GM18951 (cell line): ENCODE results near the gene EOLA1.
A peak's percentile ranks its signal among the peaks of the same experiment; 100 is the strongest.
"Not testable (repeated sequence)": the region's sequence is repeated elsewhere in the genome, so short reads cannot be mapped to it uniquely, and the experiment has no call there.

Experiments
- POLR2A ChIP-seq: IDR thresholded peaks from 4 replicates; pipeline ENCODE4 v1.6.1; 2011; ENCODE audit warnings: mild to moderate bottlenecking; ENCODE audit not compliant: insufficient read length, insufficient read depth; ENCODE audit errors: extremely low read depth
- in situ Hi-C: fragments of 300-500 bp; cut with MboI; formaldehyde crosslinking; loops from one replicate; pipeline ENCODE4 v1.12.0; 2022; ENCODE audit warnings: low sequenced_read_pairs, mixed read lengths, inconsistent platforms; ENCODE audit not compliant: unreplicated experiment

Gene EOLA1

DNA sequence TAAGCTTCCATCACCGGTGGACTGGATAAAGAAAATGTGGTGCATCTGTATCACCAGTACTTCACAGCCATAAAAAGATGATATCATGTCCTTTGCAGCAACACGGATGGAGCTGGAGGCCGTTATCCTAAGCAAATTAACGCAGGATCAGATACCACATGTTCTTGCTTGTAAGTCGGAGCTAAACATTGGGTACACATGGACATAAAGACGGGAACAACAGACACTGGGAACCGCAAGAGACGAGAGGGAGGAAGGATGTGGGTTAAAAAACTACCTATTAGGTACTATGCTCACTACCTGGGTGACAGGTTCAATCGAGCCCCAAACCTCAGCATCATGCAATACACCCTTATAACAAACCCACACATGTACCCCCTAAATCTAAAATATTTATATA, 19.4 kb upstream of the EOLA1 start:
- in situ Hi-C loops, result no loop called here
- no peak for TF ChIP-seq POLR2A

DNA sequence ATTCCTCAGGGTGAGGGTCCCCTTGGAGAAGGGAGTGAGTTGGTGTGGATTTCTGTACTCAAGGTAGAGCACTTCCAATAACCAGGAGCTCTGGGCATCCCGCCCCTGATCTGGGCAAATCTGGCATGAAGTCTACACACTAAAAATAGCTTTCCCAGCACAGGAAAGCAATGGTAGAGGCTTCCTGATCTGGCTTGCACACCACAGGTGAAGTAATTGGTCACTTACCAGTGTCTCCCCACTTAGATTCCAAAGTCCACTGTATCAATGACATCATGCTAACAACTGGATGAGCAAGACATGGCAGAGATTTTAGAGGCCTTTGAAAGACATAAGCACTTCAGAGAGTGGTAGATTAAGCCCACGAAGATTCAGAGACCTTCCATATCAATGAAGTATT, 17.9 kb upstream of the EOLA1 start:
- TF ChIP-seq POLR2A, result no peak
- in situ Hi-C loops, result no loop called here

DNA sequence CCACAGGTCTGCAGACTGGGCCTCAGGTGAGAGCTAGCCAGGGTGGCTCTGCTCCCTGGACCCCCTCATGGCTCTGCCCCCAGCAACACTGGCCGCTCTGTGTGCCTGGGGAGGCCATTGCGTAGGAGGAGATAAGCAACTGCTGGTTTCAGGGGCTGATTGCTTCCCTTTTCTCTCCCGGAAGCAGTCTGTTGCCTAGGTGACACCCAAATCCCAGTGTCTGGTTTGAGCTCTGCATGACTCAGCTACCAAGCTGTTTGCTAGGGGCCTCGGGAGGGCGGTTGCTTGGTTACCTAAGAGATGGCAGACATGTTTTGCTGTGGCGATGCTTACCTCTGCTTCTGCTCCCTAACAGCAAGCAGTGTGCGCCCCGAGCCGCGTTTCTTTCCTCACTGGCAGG, 15.4 kb upstream of the EOLA1 start:
- in situ Hi-C loops, result not testable (repeated sequence)

DNA sequence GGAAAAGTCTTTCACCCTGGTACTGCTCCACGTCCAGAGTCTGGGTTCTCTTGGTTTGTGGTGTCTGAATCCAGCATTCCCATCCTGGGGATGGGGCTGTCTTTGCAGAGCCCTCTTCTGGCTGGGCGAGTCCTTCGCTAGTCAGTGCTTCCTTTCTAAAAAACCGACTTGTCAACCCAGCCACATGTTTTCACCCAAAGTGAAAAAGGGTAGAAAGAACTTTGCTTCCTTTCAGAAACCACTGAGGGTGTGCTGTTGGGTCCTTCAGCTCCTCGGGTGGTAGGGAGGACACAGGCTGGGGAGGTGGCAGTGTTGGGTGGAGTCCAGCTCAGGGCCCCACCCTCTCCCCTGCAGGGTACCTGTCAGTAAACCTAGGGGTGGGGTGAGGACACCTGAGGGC, 14.9 kb upstream of the EOLA1 start:
- in situ Hi-C loops, result not testable (repeated sequence)

DNA sequence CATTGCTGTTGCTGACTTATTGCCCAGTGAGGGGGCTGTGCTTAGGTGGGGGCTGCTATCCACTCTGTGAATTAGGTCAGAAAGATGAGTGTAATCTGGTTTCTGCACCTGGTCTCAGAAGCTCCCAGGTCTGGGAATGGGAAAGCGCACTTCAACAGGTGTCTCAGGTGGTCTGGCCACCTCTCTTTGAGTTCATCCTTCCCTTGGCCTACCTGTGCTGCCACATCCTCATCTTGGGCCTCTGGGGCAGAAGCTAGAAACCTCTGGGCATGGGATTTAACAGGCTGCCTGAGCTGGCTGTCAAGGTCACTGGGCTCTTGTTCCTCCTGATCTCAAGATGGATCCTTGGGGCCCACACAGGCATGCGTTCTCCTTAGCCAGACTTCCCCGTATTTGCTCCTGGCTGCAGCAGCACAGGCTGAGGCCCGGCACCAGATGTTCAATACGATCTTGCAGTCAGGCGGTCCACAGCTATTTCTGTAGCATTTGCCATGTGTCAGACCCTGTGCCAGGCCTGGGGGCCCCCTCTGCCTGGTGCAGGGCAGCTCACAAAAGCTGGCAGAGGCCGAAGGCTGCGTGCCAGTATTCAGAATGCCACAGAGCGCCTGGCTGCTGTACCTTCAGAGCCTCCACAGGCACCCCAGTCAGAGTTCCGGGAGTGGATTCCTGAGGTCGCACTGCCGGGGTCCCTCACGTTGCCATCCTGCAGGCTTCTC, 14.3 kb upstream of the EOLA1 start:
- in situ Hi-C loops, result not testable (repeated sequence)

DNA sequence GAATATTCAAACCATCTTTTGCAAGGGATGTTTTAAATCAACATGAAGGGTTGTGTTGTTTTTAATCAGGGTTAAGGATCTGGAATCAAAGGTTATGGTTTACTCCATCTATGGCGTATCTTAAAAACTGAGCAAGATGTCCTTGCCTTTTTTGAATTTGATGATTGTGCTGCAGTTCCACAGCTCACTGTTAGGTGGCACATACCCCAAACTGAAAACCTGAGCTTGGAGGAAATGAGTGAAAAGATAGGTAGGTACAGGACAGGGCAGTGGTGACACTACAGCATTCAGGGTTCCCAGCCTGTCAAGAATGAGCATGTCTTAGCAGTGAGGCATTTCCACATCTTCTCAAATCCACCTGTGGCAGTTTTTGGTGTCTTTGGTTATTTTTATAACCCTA, 13.1 kb upstream of the EOLA1 start:
- no peak for TF ChIP-seq POLR2A
- in situ Hi-C loops, result no loop called here

DNA sequence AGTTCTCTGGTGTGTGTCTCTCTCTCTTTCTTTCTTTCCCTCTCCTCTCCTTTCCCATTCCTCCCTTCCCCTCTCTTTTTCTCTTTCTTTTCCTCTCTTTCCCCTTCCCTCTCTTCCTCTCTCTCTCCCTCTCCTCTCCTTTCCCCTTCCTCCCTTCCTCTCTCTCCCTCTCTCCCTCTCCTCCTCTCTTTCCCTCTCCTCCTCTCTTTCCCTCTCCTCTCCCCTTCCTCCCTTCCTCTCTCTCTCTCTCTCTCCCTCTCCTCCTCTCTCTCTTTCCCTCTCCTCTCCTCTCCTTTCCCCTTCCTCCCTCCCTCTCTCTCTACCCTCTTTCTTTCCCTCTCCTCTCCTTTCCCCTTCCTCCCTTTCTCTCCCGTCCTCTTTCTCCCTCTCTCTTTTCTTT, 12.4 kb upstream of the EOLA1 start:
- in situ Hi-C loops, result no loop called here
- no peak for TF ChIP-seq POLR2A

DNA sequence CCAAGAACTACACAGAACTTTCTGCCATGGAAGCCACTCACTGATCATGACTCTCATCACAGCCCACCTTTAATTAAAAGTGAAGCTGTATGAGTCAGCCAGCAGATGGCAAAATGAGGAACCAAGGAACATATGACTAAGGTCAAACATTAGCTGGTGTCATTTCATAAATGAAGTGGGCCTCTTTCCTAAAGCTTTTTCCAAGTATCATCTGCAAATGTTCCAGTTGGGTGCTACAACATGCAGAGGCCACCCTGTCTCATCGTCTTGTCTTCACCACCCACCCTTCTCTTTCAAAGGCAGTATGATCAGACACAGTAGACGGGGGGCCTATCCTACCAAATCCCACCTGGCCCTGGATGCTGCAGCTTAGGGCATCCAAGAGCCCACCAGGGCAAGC, 9.2 kb upstream of the EOLA1 start:
- TF ChIP-seq POLR2A, result no peak
- in situ Hi-C loops, result loop anchor here (10.0 kb wide), 1 partner anchor 413 kb away; no protein-coding TSS in a partner anchor

DNA sequence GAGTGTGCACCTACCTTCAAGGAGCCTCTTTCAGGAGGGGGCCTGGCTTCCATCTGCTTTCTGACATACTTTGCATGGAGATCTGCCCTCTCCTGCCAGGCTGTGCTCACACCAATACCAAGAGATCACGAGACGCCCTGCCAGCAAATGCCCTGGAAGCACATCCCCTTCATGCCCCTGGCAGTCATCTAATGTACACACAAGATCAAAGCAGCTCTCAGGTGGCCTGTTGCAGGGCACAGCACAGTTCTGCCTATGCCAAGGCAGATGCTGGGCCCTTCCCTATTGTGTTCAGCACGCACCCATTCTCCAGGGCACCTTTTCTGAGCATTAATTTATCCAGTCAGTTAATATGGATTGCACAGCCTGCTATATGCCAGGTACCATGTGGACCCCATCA, 7.9 kb upstream of the EOLA1 start:
- in situ Hi-C loops, result loop anchor here (10.0 kb wide), 1 partner anchor 412 kb away; no protein-coding TSS in a partner anchor

DNA sequence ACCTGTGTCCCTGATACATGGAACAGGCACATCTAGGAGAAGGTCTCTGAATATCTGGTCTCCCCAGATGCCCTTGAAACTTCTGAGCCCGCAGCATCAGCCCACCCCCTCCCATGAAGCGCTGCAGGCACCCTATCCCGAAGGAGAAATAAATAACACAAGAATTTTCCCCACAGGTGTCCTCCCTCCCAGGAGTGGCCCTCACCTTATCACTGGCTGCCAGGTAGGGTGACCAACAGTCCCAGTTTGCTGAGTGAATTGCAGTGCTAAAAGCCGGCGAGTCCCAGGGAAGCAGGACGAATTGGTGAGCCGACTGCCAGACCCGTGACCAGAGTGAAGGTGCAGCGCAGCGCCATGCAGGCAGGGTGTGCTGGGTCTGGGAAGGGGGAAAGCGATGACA, 6.8 kb upstream of the EOLA1 start:
- in situ Hi-C loops, result loop anchor here (10.0 kb wide), 1 partner anchor 411 kb away; no protein-coding TSS in a partner anchor

DNA sequence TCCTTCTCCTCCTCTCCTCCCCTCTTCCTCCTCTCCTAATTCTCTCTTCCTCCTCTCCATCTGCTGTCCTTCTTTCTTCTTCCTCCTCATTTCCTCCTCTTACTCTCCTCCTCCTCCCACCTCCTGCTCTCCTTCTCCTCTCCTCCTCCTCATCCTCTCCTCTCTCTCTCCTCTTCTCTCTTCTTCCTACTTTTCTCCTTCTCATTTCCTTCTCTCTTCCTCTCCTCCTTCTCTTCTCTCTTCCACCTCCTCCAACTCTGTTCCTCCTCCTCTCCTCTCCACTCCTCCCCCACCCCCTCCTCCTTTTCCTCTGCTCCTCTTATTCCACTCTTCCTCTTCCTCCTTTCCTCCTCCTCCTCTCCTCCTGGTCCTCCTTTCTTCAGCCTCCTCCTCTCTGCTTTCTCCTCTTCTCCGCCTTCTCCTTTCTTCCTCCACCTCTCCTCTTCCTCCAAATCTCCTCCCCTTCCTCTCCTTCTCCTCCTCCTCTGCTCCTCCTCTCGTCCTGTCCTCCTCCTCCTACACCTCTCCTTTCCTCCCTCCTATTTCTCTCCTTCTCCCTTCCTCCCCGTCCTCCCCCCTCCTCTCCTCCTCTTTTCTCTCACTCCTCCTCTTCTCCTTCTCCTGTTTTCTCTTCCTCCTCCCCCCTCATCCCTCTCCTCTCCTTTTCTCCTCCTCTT, 5.7 kb upstream of the EOLA1 start:
- in situ Hi-C loops, result loop anchor here (10.0 kb wide), 1 partner anchor 410 kb away; no protein-coding TSS in a partner anchor

DNA sequence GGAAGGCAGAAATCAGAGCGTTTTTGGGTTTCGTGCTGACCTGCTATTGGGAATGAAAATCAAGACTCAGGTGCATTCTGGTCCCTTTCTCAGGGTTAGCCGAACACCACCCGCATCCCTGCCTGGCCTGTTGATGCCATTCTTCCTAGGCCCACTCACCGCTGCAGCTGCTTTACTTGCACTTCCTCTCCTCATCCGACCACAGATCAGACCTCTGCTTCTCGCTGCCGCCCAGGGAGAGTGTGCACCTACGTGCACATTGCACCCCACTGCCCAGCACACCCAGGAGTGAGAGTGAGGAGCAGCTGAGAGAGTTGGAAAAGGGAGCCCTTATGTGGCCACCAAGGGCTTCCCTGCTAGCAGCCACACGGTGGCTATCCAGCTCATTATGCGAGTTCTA, 3.3 kb upstream of the EOLA1 start:
- in situ Hi-C loops, result loop anchor here (10.0 kb wide), 1 partner anchor 407 kb away; no protein-coding TSS in a partner anchor

DNA sequence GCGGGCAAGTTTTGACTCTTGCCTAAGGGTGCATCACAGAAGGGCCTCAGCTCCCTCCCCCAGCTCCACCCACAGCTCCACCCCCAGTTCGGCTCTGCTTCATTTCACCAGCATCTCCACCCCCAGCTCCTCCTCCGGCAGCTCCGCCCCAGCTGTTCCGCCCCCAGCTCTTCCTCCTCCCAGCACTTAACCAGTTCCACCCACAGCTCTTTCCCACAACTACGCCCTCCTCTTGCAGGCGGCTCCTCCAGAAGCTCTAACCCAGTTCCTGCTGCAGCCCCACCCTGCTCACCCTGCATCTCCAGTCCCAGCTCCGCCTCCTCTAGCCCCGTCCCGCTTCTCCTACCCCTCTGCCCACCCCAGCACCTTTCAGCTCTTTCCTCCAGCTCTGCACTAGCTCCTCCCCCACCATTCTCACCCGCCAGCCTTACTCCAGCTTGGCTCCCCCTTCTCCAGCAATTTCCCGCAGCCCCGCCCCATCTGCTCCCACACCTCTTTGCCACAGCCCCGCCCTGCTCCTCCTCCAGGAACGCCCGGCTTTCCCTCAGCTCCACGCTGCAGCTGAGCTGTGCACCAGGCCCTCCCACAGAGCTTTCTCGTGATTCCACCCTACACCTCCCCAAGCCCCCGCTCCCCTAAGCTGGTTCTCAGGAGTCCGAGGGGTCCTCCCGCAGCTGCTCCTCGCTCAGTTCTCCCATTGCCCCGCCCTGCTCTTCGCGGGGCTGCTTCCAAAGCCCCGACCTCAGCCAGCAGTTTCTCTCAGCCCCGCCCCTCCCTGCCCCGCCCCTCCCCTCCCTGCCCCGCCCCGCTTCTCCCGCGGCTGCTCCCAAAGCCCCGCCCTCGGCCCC, 1.3 kb upstream of the EOLA1 start:
- TF ChIP-seq POLR2A, result peak; percentile 26
- in situ Hi-C loops, result loop anchor here (10.0 kb wide), 1 partner anchor 405 kb away; no protein-coding TSS in a partner anchor

DNA sequence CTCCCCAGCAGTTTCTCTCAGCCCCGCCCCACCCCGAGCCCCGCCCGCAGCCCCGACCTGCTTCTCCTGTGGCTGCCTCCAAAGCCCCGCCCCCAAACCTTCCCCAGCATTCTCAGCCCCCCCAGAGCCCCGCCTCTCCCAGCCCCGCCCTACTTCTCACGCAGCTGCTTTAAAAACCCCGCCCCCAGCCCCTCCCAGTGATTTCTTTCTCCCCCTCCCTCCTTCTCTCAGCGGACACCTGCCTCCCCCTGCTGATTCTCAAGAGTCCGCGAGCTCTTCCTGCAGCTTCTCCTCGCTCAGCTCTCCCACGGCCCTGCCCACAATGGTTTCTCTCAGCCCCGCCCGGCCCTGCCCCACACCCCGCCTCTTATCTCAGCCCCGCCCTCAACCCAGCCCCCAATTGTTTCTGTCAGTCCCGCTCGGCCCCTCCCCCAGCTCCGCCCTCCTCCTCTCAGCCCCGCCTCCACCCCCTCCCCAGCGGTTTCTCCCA, 636 bp upstream of the EOLA1 start:
- no peak for TF ChIP-seq POLR2A
- in situ Hi-C loops, result no loop called here
